Measurements from ENCODE around the gene ENTPD1. TPM values are rescaled to one million over a fixed set of nuclear protein-coding genes. Genes with fewer than 3 reads are reported as not detected.
A peak's percentile ranks its signal among the peaks of the same experiment; 100 is the strongest.

The ENTPD1 gene
- total and polyA plus RNA-seq, 10 of the 15 experiments (the other 5 are each of a cell fraction or from before 2014, with no cell fraction given): 110 to 413 (median 161) TPM

GRCh38 chr10:95785317-95785716 is 29.4 kb downstream of the ENTPD1 start:
- H3K27me3 ChIP-seq (replicated peaks in 1 of 2; ENCODE audit: control insufficient read depth in 2 of 2, insufficient read depth in 2 of 2, low read length in 1 of 2): no peaks in the 10 kb centered on the region
- ChIA-PET POLR2A (interaction anchor here (0.6 to 18.6 kb wide), 9 partner anchors 10 to 491 kb away, joined by 3 to 451 read pairs (median 19); partner anchors contain the start of genes ENTPD1 and TCTN3), RAD21 (ENCODE audit: unreplicated experiment) (interaction anchor here (0.8 to 11.6 kb wide), 12 partner anchors 9 to 92 kb away, joined by 3 to 270 read pairs (median 24); partner anchors contain the start of genes ENTPD1 and TCTN3), CTCF (interaction anchor here (0.6 to 7.5 kb wide), 8 partner anchors 9 to 915 kb away, joined by 3 to 112 read pairs (median 27); partner anchors contain the start of genes ENTPD1 and TCTN3), SMC1A (ENCODE audit: uncharacterized antibody, unreplicated experiment) (interaction anchor here (1.0 to 27.8 kb wide), 10 partner anchors 7 to 91 kb away, joined by 3 to 795 read pairs (median 34); partner anchors contain the start of genes ENTPD1 and TCTN3)
- peak; percentile 89 for DNase-seq (ENCODE audit: low read depth, low spot score)
- no TSS peak for BruUV-seq (replicated peaks)
- H3K27ac ChIP-seq (ENCODE audit: control insufficient read depth, insufficient read depth): peak overlapping the region; percentile 99
- intact Hi-C loops (cut with micrococcal nuclease; ENCODE audit: unreplicated experiment) (loop anchor here (10.0 kb wide), 1 partner anchor 489 kb away; the partner anchor contains the start of gene BLNK), in situ Hi-C loops (cut with MboI) (no loop called here)
- H3K4me2 ChIP-seq (ENCODE audit: control insufficient read depth, insufficient read depth): peak overlapping the region; percentile 79
- H3K36me3 ChIP-seq (ENCODE audit: control insufficient read depth in 2 of 2, insufficient read depth in 2 of 2, low read length in 1 of 2): peaks cover 9 to 17% of the 10 kb centered on the region in 2 experiments
- 0% methylated on average over 1 of the region's 1 CpG for WGBS (ENCODE audit: insufficient coverage, insufficient replicate concordance, low lambda C conversion rate, missing lambda C conversion rate)
- no peak overlapping the region for H2AFZ ChIP-seq (ENCODE audit: control insufficient read depth, low read depth, low read length)
- peaks cover 86% of the 10 kb centered on the region for H3K4me1 ChIP-seq (ENCODE audit: control insufficient read depth, insufficient read depth, low read length)
- no peaks in the 10 kb centered on the region; the same call in 2 of the 3 replicates for H3K9me3 ChIP-seq (replicated peaks; ENCODE audit: control insufficient read depth, insufficient read depth, low read length)
- peak overlapping the region; percentile 73 for H3K9ac ChIP-seq (ENCODE audit: control insufficient read depth, insufficient read depth, low read length)
- FAIRE-seq: no peak
- no peaks in the 10 kb centered on the region for H4K20me1 ChIP-seq (ENCODE audit: control insufficient read depth, insufficient read depth)
- H3K4me3 ChIP-seq: peak overlapping the region; percentile 52; the same call in 1 of the 2 replicates
- peak; percentile 53 for ATAC-seq
- H3K79me2 ChIP-seq (ENCODE audit: control insufficient read depth, insufficient read depth, low read length): peaks cover 98% of the 10 kb centered on the region
- TF ChIP-seq SMARCA5 (IDR thresholded peaks at IDR 0.05) (peak; percentile 53), MEF2A (IDR thresholded peaks at IDR 0.05; ENCODE audit: insufficient read depth, low read depth, low read length) (peak; percentile 63; the same call in 1 of the 2 replicates), SMAD5 (IDR thresholded peaks at IDR 0.05; ENCODE audit: low read depth) (no peak), SKIL (IDR thresholded peaks at IDR 0.05; ENCODE audit: low read depth, poor library complexity, severe bottlenecking) (no peak), E2F8 (IDR thresholded peaks at IDR 0.05; ENCODE audit: low read depth, partially characterized antibody) (no peak), IRF5 (IDR thresholded peaks at IDR 0.05; ENCODE audit: borderline replicate concordance) (no peak), KDM1A (IDR thresholded peaks at IDR 0.05; ENCODE audit: borderline replicate concordance) (no peak), SPI1 (IDR thresholded peaks at IDR 0.05; ENCODE audit: borderline replicate concordance, insufficient read depth, low read depth, low read length) (no peak), POLR2A (IDR thresholded peaks at IDR 0.05; ENCODE audit: low read depth, low read length) (no peak), ASH2L (IDR thresholded peaks at IDR 0.05; ENCODE audit: borderline replicate concordance, low read depth) (0 out of 2 replicates have a peak, but pooled peaks have one; percentile 19), JUNB (IDR thresholded peaks at IDR 0.05) (no peak; the same call in 1 of the 2 replicates), POLR2AphosphoS5 (IDR thresholded peaks at IDR 0.05; ENCODE audit: low read length) (0 out of 2 replicates have a peak, but pooled peaks have one; percentile 54), PAX5 (IDR thresholded peaks at IDR 0.05; ENCODE audit: borderline replicate concordance, low read depth, low read length) (peak; percentile 68; the same call in 1 of the 2 replicates)
